KOPT-K1 (cell line): ENCODE data around the gene MET.

ENCODE experiments used
- H3K27ac ChIP-seq: fragments of 200-600 bp; sonication (generic); 2 replicates; pipeline ENCODE4 v1.5.1; 2016; ENCODE audit warnings: antibody characterized with exemption, mild to moderate bottlenecking, low read depth, low read length; ENCODE audit not compliant: poor library complexity, severe bottlenecking
- H3K36me3 ChIP-seq: fragments of 200-600 bp; sonication (generic); 2 replicates; pipeline ENCODE4 v1.5.1; 2017; ENCODE audit warnings: antibody characterized with exemption, mild to moderate bottlenecking, low read length, moderate library complexity; ENCODE audit not compliant: insufficient read depth
- H3K9me3 ChIP-seq: fragments of 200-600 bp; sonication (generic); 2 replicates; pipeline ENCODE4 v1.5.1; 2017; ENCODE audit warnings: antibody characterized with exemption, low read length, mild to moderate bottlenecking; ENCODE audit not compliant: insufficient read depth, poor library complexity, severe bottlenecking

Gene MET

DNA sequence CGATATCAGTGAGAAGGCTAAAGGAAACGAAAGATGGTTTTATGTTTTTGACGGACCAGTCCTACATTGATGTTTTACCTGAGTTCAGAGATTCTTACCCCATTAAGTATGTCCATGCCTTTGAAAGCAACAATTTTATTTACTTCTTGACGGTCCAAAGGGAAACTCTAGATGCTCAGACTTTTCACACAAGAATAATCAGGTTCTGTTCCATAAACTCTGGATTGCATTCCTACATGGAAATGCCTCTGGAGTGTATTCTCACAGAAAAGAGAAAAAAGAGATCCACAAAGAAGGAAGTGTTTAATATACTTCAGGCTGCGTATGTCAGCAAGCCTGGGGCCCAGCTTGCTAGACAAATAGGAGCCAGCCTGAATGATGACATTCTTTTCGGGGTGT lies 27.7 kb downstream of the MET start:
- no peaks in the 10 kb centered on the region for H3K9me3 ChIP-seq
- H3K27ac ChIP-seq = no peak overlapping the region
- no peaks in the 10 kb centered on the region for H3K36me3 ChIP-seq

GRCh38 chr7:116702046-116702785 lies 30.2 kb downstream of the MET start:
- H3K9me3 ChIP-seq = no peaks in the 10 kb centered on the region
- no peaks in the 10 kb centered on the region for H3K36me3 ChIP-seq
- no peak overlapping the region for H3K27ac ChIP-seq

DNA sequence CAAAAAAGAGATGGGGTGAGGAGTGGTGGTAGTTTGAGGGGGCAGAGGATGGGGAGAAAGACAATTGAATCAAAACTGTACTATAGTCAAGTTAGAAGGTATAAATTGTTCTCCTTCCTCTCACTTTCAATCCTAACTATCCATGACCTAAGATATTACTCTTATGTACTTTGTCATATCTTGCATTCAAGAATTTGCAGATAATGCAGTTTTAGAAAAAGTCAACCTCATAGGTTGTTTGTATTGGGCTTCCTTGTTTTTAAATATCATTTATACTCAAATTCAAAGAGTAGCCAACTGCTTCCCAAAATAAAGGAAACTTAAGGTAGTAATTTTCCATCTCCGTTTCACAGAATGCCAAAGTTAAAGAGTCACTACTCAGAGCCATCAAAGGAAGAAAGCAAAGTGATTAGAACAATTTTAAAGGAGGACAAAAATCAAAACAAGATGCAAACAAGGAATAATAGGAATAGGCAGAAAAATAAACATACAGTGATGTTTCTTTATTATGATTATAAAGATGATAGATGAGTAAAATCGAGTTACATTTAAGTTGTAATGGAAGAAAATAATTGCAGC lies 32.7 kb downstream of the MET start:
- Histone ChIP-seq H3K9me3 (no peaks in the 10 kb centered on the region), H3K36me3 (no peaks in the 10 kb centered on the region), H3K27ac (no peak overlapping the region)

DNA sequence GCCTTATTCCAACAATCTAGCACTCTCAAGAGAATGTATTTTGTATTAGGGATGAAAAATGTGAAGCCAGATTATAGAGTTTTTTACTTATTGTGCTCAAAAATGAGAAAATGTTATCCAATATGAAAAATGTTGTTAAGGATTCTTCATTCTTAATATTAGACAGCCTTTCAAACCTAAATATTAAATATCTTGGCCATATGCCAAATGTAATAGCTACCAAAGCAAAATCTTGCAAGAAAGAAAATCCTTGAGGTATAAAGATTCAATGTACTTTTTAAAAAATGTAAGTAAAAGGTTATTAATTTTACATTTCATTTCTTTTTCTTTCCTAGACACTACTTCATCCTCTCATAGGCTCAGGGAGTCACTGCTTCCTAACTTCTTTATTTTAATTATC lies 33.4 kb downstream of the MET start:
- no peak overlapping the region for H3K27ac ChIP-seq
- no peaks in the 10 kb centered on the region for H3K9me3 ChIP-seq
- no peaks in the 10 kb centered on the region for H3K36me3 ChIP-seq

- Histone ChIP-seq H3K36me3 (no peaks in the 10 kb centered on the region), H3K27ac (no peak overlapping the region), H3K9me3 (no peaks in the 10 kb centered on the region)
Observed at GRCh38 chr7:116706668-116707126, 34.7 kb downstream of the MET start.

DNA sequence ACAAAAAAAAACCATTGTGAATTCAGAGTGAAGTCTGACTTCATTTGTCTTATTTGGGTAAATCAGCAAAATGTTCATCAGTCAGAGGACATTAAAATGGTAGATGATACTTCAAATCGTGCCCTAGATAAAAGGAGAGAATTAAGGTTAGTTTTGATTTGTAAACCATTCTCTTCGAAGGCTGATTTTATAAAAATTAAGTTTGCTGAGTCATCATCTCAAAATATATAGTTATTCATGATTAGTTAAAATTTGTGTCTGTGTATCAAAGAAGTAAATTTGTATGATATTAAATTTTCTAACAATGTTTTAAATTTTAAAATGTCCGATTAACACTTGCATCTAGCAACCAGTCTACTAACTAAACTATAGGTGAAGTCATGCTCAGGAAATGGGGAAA lies 35.3 kb downstream of the MET start:
- H3K27ac ChIP-seq = no peak overlapping the region
- H3K36me3 ChIP-seq = no peaks in the 10 kb centered on the region
- H3K9me3 ChIP-seq = no peaks in the 10 kb centered on the region

- Histone ChIP-seq H3K9me3 (no peaks in the 10 kb centered on the region), H3K27ac (no peak overlapping the region), H3K36me3 (no peaks in the 10 kb centered on the region)
Observed at GRCh38 chr7:116708248-116708647, 36.3 kb downstream of the MET start.

DNA sequence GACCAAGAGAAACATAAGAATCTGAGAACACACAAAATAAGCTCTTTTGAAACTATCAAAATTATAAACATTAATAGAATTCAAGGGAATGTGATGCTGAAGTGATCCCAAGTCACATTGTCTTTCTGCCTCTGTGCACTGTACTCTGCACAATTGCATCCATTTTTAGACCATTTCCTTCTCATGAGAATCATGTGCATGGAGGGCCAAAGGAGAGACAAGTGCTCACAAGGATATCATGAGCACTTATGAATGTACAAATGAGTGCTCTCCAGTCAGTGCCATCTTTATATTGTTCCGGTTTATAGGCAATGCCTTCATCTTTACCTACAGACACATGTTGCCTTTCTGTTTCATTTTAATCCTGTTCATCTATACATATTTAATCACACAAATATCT lies 36.9 kb downstream of the MET start:
- Histone ChIP-seq H3K27ac (no peak overlapping the region), H3K9me3 (no peaks in the 10 kb centered on the region), H3K36me3 (no peaks in the 10 kb centered on the region)

DNA sequence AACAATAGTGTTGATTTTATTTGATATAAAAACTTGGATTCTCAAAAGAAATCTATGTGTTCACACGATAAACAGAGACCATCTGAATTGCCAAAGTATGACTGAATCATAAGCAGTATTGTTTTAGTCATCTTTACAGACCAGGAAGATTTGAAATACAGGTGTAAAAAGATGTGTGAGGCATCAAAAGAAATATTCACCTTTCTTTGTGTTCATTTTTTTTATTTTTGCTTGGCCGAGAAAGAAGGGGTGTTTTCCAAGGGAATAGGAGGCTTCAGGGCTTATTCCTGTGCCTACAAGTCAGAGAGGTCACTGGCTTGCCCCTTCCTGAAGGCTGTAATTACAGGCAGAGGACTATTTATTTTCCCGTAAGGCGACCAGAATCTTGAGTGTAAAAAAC lies 37.3 kb downstream of the MET start:
- H3K27ac ChIP-seq = no peak overlapping the region
- H3K36me3 ChIP-seq = no peaks in the 10 kb centered on the region
- H3K9me3 ChIP-seq = no peaks in the 10 kb centered on the region

GRCh38 chr7:116710764-116711452 lies 38.9 kb downstream of the MET start:
- no peaks in the 10 kb centered on the region for H3K9me3 ChIP-seq
- no peaks in the 10 kb centered on the region for H3K36me3 ChIP-seq
- no peak overlapping the region for H3K27ac ChIP-seq

GRCh38 chr7:116711790-116712189 lies 39.8 kb downstream of the MET start:
- H3K9me3 ChIP-seq = no peaks in the 10 kb centered on the region

DNA sequence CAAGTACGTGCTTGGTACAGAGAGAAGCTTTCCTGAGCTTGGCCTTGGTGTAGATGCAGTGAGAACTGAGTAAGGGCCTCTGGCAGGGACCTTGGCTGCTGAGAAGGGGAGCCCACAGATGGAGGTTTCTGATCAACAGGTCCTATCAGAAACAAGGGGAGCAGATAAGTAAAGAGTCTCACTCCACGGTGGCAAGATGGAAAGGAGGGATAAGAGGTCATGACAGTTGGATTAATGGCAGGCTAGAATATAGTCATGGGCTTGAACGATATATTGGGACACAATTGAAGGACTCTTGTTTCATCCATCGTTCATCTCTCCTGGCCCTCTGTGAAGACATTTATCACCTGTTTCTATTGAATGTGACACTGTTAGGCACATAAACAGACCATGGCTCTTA lies 41.5 kb downstream of the MET start:
- Histone ChIP-seq H3K27ac (no peak overlapping the region), H3K9me3 (no peaks in the 10 kb centered on the region), H3K36me3 (no peaks in the 10 kb centered on the region)

More at GRCh38 chr7:116711790-116712189, 39.8 kb downstream of the MET start:
- Histone ChIP-seq H3K27ac (no peak overlapping the region), H3K36me3 (no peaks in the 10 kb centered on the region)

DNA sequence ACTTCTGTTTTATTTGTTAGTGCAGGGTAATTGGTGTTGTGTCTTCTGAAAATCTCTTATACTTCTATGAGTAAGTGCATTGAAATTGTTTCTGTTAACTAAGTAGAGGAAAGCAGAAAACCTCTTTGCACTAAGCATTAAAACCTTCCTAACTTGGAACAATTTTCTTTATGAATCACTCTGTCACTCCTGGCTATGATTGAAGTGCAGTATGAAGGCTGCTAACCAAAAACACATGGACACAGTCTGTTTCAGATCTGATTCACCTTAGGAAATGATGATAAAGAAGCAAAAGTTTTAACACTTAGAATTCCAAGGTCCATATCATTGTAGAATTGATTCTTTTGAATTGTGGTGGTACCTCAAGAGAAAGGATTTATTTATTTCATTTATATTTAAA lies 41.9 kb downstream of the MET start:
- no peak overlapping the region for H3K27ac ChIP-seq
- H3K9me3 ChIP-seq = no peaks in the 10 kb centered on the region
- no peaks in the 10 kb centered on the region for H3K36me3 ChIP-seq

DNA sequence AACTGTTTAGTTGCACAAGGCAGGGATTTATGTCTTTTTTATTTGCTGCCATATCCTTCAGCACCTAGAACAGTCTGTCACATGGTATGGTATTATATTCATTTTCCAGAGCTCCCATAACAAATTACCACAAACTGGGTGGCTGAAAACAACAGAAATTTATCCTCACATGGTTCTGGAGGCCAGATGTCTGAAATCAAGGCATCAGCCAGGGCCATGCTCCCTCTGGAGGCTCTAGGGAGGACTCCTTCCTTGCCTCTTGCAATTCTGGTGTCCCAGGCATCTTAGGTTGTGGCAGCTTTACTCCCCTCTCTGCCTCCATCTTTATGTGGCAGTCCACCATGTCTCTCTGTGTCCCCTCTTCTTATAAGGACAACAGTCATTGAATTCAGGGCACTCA lies 43.1 kb downstream of the MET start:
- no peak overlapping the region for H3K27ac ChIP-seq
- no peaks in the 10 kb centered on the region for H3K36me3 ChIP-seq
- H3K9me3 ChIP-seq = no peaks in the 10 kb centered on the region

- no peak overlapping the region for H3K27ac ChIP-seq
- H3K9me3 ChIP-seq = no peaks in the 10 kb centered on the region
- no peaks in the 10 kb centered on the region for H3K36me3 ChIP-seq
Observed at GRCh38 chr7:116717137-116717536, 45.1 kb downstream of the MET start.
